GM19372 (cell line): Measurements from ENCODE around the gene RIN2.

Experiments
- ATAC-seq: cut with Tn5 transposase; IDR thresholded peaks from one replicate; pipeline ENCODE4 v1.9.1; 2021; ENCODE audit warnings: mild to moderate bottlenecking, low read depth, moderate library complexity; ENCODE audit not compliant: unreplicated experiment

The RIN2 gene

DNA sequence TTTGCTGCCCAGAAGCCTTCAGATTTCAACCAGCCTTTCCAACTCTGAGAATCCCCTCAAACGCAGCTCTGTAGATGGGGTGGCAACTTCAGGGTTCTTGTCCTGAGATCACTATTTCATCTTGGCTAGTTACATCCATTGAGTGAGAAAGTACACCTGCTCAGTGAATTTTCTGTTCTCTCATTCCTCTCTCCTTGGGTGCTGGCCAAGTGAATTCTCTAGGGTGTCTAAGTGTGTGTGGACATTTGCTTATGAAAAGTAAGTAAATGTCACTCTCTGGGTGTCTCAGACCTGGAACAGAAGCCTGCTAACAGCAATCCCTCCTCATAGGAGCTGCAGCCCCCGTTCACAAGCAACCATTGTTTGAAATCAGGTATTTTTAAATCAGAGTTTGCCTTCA lies 3.8 kb downstream of the RIN2 start:
- no peak for ATAC-seq

DNA sequence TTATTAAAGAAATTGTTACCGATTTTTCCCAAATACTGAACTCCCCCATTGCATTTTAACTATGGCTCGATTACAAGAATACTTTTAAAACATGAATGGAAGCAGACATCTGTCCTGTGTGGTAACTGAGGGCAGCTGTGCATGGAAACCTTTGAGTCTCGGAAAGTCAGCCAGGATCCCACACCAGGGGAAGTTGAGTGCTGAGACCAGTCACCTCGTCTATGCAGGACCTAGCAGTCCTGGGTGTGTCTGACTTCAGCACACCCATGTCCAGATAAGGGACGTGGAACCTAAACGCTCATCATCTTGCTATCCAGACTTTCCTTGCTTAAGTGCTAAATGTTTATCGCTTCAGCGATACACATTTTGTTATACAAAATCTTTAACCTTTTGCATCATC lies 6.1 kb downstream of the RIN2 start:
- no peak for ATAC-seq

DNA sequence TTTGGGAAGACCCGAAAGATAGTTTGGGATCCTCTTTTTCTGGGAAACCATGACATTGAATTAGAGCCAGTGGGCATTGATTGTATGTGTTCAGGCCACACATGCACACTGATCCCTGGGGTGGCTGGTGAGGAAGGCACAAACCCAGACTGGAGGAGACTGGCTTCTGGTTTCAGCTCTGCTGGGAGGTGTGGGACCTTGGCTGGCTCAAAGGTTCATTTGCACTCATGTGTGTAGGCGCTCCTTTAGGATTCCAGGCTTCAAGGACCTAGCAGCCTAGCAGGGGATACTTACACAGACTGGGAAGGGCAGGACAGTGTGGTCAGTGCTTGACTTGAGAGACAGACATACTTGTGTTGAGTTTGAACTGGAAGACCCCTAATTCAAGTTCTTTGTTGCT lies 7.2 kb downstream of the RIN2 start:
- no peak for ATAC-seq

DNA sequence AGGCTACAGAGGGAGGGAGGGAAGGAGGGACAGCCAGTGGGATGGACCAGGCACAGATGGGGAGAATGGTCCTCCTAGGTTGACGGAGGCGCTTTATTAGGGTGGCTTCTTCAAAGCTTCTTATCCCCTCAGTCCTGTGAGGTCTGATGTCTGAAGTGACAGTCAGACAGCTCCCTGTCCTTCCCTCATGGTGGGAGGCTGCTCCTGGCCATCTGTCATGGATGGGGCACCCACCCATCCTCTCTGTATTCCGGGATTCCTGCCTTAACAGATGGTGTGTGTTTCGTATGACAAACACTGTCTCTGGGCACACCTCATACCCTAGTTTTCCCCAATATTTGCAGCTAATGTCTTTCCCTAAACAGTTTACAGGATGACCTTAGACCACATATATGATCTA lies 7.9 kb downstream of the RIN2 start:
- ATAC-seq = no peak

DNA sequence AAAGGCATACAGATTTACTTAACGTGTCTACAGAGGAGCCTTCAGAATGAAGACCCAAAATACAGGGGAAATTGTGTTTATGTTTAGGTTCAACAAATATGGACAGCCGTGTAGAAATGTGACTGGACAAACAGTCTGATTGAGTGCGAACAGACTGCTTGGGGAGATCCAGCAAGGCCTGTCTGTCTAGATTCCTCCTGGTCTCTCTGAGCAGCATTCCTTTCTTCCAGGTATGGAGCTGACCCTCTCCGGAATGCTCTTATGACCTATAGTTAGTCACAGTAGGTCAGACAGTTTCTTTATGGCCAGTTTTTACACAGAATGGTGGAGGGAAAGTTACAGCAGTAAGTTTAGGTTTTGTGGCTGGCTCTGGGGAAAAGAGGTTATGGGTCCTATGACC lies 9.0 kb downstream of the RIN2 start:
- ATAC-seq = no peak

DNA sequence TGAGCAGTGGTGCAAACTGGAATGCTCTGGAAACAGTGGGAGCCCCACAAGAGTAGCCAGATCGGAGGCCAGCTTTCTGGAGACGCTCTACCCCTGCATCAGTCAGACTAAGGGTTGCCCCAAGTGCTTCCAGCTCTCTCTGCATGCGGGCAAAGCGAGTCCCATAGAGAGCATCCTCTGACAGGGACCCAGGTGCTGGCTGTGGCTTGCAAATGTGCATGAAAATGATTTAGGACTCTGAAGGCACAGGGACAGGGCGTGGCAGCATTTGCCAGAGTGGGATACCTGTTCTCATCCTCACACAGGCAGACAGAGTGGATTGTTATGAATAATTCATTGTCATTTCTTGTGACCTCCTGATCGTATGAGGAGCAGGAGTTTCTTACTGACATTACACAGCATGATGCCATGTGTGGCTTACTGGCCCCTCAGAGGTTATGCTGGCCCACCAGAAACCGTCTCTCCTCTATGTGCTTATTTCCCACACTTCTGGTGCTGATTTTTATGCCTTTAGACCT lies 10.3 kb downstream of the RIN2 start:
- no peak for ATAC-seq

DNA sequence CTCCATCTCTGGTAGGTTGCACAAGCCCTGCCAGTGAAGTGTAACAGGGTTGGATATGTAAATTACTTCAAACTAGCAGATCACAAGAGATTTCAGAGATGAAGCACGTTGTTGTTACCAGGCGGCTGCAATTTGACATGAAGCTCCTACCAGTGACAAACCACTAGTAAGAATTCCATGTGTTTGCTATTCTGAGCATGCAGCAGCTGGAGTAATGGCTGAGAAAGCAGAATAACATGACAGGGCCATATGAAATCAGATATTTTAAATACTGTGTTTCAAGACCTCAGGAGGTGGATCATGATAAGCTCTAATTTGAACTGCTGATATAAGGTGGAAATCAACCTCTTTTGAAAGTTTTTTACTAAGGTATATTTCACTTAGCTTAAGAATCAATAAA lies 11.4 kb downstream of the RIN2 start:
- ATAC-seq = no peak

DNA sequence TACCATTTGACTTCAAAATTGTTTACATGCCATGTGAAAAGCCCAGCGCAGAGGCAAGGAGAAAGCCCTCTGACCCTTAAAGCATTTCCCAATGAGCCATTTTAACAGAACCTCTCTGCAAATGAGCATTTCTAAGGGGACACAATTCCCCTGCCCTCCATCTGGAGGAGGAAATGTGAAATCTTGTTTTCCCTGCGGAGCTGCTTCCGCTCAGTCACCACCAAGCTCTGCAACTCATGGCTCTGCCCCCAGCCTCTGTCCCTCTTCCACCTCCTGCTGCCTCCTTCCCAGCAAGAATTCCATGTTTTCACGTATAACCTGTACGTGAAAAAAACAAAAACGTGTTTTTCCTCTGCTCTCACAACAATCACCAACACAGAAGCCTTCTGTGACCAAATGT lies 12.3 kb downstream of the RIN2 start:
- ATAC-seq = no peak

DNA sequence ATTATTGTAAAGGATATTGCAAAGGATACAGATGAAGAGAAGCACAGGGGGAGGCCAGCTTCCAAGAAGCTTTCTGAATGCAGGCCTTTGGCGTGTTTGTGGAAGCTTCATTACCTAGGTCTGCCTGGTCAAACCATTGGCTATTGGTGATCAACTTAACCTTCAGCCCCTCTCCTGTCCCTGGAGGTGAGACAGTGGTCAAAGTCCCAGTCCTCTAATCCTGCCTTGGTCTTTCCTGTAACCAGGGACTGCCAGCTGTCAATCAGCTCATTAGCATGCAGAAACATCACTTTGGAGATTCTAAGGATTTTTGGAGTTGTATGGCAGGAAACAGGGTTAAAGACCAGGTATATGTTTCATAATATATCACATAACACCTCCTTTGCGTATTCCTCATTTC lies 13.0 kb downstream of the RIN2 start:
- ATAC-seq = no peak

DNA sequence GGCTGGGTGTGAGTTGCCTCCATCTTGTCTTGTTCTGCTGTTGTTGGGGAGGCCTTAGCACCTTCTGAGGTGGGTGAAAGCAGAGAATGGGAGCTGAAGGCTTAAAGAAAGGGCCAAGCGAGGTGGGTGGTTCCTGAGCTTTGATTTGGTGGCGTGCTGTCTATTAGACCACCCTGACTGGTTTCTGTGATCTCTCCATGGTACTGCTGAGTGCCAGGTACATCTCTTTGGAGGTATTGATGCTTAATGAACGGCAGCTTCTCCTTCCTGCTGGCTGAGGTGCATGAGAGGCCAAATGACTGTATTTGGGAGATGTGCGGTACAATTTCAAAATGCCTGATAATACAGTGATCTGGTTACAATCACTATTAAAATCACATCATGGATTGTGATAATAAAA lies 15.4 kb downstream of the RIN2 start:
- ATAC-seq = no peak

DNA sequence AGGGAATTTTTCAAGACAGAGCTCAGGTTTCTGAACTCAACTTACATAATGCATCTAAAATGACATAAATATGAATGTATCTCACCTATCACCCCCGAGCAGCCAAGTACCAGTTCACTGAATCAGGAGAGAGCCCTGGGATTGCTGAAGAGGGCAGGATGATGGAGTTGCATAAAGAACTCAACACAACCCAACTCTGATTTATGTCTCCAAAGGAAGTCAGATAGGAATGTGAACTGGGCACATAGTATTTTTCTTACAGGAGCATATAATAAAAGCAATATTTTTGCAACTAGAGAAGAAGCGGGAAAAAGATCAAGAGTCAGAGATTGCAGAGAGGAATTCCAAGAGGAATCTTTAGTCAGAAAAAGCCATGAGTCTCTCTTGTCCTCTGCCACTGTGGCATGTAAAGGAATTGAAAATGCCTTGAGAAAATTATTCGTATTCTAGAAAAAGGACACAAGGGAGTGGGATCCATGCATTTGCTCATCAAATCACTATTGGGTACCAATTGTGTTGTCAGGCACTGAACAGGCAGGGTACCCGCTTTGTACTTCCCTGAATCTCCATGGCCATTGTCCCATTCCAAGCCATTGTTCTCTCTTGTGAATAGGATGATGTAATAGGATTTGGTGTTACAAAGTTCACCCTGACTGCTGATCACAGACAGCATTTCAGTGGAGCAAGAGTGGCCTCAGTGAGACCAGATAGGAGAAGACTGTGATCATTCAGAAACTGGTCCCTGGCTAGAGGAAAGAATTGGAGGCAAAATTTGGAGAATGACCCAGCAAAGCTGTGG lies 16.3 kb downstream of the RIN2 start:
- ATAC-seq = no peak

DNA sequence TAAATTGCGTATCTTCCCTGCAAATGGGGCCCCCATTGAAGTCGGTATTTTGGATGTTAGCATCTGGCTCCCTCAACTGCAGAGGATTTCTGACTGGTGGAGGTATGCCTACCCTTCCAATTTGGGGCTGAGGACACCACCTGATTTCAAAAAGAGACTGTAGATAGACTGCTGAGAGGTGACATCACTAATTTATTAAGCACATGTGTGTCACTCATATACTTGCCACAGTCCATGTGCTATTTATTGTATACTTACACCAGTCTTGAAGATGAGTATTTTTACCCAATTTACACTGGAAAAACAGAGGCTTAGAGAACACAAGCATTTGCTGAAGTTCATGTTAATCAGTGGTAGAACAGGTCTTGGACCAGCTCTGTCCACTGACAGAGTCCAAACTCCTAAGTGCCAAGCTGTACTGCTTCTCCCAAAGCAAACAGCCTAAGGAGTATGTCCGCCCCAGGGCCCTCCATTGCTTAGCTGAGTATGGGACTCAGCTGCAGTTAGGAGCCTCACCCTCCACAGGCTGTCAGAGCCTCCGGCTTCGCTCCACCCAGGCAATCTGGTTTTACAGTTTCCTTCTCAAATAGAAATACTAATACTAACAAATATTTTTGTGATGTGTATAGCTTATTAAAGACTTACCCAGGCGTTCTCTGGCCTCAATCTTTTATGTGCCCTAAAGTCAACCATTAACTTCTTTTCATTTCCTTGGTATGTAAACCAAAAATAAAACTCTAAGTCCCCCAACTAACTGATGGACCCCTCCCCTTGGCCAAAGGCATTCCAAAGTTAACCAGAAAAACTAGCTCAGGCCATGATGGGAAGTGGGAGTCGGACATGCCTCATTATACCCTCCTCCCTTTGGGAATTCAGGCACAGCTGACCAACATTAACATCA lies 17.5 kb downstream of the RIN2 start:
- no peak for ATAC-seq

DNA sequence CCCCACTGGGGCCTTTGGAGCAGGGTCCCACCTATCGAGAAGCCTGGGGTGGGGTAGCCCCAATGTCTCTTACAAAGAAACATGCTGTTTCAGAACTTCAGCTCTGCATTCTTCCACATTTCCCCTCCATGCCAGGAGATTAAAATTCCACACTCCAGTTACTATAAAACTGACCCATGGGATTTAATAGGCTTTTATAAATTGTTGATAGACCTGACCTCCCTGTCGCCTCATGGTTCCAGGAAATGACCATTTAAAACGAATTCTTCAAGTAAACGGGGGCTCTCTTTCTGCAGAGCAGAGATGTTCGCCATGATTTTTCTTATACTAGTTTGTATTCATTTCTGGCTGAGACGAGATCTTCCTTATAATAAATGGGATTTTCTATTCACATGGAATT lies 19.3 kb downstream of the RIN2 start:
- no peak for ATAC-seq

DNA sequence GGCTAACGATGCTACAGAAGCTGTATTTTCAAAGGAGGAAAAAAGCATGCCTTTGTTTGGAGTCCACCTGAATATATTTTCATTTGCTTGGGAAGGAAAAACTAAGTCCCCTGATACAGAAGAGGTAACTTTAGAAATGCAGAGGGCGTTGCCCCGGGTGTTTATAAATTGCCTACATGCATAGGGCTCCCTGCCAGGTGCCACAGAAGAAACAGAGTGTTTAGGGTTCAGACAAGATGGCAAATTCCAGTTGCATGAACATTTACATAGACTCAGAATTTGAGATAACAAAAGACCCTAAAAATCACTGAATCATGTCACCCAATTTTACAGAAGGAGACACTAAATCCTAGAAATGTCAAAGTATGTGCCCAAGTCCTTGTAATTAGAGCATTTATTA lies 19.9 kb downstream of the RIN2 start:
- ATAC-seq = no peak

DNA sequence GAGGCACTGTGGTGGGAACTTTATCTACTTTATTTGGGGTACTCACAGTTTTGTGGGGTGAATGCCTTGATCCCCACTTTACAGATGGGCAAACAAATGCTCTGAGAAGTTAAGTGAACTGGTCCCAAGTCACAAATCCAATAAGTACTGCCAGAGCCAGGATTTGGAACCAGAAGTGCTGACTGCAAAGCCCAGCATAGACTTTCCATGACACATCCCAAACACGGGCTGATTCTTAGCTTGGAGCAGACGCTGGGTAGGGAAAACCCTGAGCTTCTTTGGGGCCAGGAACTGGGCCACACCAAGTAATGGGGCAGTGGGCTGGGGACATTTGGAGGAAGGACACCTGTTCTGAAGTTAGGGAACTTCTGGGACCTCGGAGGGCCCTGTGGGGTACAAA lies 20.3 kb downstream of the RIN2 start:
- no peak for ATAC-seq

DNA sequence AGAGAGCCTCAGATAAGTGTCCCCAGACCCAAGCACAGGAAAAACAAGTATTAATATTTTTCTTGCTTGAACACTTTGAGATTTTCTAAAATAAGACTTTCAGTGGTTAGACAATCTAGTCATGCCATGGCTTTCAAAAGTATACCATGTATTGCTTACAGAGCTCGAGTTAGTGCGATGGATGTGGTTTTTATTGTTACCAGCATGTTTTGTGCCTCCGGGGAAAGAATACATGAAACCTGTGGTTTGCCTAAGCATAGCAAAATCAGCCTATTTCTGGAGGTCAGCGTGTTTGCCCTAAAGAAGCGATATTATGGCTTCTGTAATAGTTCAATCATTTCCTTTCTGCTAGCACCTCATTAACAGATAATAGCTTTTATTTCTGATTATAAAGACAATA lies 21.6 kb downstream of the RIN2 start:
- ATAC-seq = no peak

DNA sequence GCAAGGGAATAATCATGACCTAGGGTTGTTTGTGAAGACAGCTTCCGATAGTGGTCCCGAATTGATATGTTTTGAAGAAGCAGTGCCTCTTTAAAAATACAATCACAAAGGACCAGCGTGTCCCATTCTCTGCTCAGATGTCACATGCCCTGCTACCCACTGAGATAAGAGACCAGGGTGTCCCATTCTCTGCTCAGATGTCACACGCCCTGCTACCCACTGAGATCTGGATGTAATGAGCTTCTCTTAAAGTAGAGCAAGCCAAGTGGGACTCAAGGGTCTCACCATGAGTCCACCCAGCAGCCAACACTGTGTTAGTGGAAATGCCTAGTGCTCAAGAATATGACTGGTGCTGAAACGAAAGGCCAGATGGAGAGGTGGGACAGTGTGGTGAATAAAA lies 22.2 kb downstream of the RIN2 start:
- ATAC-seq = no peak

DNA sequence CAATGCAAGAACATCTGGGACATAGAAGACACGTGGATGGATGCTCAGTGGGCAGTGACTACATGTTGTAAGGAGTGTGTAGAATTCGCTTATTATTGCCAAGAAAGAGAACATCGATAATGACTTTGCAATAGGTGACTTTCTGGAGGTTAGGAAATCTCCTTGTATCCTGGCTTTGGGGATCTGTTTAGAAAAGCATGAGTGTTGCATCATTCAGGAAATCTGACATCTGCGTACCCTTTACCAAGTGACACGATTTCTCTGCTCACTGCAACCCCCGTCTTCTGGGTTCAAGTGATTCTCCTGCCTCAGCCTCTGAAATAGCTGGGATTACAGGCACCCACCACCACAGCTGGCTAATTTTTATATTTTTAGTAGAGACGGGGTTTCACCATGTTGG lies 23.2 kb downstream of the RIN2 start:
- ATAC-seq = no peak

DNA sequence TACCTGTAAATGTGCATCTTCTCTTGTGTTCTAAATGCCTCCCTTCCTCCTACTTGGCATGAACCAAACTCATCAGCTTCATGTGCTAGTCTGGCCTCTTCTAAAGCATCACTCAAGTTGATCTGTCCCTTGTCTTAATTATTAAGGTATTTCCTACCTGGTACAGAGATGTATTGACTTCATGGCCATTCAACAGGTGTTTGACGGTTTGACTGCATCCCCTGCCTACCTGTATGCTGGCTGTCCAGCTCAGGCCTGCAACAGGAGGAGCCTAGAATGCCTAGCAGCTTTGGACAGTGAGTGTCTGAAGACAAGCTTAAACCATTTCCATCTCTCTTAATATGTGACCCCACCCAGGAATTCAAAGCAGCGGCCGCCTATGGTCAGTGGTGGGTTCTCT lies 24.6 kb downstream of the RIN2 start:
- ATAC-seq = no peak

DNA sequence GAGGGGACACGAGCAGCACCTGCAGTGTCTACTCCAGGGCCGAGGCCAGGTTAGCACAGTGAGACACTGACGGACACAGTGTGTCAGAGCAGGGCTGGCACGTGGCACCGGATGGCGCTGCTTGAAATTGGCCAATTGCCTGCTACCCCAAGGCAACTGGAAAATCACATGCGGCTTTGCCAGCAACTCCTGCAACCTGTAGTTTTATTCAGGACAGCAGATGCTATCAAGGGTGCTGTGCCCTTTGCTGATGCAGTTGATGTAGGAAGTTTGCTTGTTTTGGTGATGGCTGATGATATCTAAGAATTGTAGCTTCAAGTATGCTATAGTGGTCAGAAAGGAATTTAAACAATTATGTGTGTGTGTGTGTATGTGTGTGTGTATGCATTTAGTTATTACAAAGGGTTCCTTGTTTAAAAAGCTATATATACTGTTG lies 25.9 kb downstream of the RIN2 start:
- ATAC-seq = no peak

DNA sequence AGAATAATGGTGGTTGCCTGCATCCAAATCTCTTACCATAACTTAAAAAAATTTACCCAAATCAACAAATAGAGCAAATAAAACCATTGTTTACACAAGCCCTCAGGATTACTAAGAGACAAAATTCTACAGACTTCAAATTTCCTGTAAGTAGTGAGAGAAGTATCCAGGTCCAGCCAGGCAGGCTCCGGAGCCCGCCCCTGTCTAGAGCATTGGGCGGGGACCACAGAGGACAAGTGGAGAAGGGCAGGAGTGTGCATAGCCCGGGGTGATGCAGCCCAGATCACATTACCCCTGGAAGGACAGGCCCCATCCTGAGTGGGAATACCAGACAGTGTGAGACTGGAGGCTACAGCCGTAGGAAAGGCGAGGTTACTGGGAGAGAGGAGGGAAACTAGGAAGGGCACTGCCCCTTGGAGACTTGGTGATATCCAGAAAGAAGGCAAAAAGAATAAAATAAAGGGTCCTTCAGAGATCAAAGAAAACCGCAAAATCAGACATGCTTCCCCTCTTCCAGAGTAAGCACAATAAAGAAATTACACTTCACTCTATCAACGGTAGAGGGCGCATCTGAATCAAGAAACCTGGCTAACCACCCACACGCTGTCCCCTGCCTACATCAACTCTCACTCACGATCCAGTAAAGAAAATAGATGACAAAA lies 26.6 kb downstream of the RIN2 start:
- no peak for ATAC-seq
